ENCODE results near the gene KIAA1958.

GRCh38 chr9:112496074-112496722 lies 9.6 kb downstream of the KIAA1958 start:
- TF ChIP-seq TAF1 (conservative IDR thresholded peaks at IDR 0.05) (no peak), CTCF (IDR thresholded peaks at IDR 0.05; ENCODE audit: low read depth, low read length, missing input control) (no peak)

Measured in liver (tissue), 3 donors.